DMS79 treated with DMSO at 0.1 percent for 48 hours (cell line): ENCODE measurements around the gene STXBP5.

Experiments
- DNase-seq: peaks from one replicate; lab custom pipeline; 2025; lab: John Stamatoyannopoulos, UW

The STXBP5 gene

DNA sequence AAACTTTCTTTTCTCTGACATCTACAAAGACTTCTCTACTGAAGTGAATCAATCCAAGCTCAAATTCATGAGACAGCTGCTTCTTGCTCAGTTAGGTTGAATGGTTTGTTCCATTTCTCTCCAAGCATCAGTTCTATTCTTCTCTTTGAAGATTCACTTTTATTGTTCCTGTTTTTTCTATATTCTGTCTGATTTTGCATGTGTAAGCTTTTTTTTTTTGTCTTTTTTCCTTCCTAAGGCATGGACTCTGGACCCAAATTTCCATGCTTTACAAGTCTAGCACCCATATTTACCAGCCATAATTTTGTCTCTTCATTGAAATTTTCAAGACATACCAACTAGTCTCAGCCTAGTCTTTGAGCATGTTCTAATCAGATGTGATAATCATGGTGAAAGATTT, 25.9 kb upstream of the STXBP5 start:
- DNase-seq = no peak

DNA sequence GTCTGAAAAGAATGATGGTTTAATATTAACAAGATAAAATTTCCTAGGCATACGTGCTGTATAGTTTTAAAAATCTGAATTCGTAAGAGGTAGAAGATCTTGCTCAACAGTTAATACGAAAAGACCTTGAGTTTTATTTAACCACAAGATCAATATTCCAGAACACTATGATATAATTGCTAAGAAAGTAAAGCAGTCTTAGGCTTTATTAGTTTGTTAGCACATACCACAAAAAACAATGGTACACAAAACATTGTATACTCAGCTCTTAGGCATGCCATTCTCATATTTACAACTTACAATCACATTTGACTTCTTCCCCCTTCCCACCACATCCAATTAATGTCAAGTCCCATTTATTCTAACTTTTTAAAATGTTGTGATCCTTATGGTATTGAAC, 24.4 kb upstream of the STXBP5 start:
- DNase-seq = no peak

DNA sequence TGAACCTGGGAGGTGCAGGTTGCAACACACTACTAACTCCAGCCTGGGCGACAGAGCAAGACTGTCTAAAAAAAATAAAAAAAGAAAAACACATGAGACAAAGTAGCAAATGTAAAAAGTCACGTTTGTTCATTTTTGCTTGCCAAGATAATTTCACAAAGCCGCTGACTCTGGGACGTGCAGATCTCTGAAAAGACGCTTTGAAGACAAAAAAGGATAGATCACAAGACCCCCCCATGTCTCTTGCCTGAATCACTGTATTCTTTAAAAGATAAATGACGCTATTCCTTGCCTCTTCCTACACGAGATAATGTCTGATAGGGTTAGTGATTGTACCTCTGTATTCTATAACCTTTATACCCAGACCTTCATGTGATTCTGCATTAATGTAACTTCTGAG, 23.3 kb upstream of the STXBP5 start:
- no peak for DNase-seq

DNA sequence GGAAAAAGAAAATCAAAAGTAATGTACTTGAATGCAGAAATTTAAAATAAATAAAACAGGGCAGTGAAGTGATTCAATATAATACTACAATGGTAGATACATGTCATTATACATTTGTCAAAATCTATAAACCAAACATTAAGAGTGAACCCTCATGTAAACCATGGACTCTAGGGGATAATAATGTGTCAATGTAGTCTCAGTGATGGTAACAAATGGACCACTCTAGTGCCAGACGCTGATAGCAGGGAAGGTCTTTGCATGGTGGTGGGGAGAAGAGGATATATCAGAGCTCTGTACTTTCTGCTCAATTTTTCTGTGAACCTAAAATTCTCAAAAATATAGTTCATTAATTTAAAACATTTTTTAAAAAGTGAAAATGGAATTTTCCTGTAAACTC, 19.8 kb upstream of the STXBP5 start:
- no peak for DNase-seq

DNA sequence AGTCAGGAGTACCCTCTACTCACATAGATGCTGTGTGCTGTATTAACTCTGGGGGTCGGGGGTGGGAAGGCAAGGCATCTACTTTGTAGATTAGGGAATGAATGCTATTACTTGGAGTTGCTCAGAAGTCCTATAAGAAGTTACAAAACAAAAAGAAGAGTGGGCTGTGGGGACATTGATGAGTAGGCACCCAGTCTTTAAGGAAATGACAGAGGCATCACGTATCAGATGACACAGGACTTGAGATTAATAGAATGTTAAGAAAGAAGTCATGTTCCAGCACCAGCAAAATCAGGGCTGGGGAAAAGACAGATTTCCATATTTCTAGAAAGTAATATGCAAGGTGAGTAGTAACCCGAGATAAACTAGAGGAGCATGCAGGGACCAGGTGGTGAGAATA, 19.0 kb upstream of the STXBP5 start:
- DNase-seq = no peak

DNA sequence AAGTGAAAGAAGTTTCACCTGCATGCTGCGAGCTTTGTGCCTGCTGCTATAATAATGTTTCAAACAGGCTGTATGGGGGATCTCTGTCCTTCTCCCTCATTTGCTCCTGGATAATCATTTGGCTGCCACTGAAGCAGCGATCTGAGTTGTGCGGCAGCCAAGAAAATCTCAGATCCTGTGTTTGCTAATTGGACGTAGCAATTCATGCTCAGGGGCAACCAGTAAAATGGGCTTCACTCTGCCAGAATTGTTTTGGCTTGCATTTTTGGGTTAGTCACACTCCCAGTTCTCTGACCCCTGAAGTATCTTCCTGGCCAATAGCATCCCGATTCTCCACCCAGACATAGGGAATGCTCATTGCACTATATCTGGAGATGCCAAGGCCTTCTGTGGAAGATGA, 13.7 kb upstream of the STXBP5 start:
- no peak for DNase-seq

DNA sequence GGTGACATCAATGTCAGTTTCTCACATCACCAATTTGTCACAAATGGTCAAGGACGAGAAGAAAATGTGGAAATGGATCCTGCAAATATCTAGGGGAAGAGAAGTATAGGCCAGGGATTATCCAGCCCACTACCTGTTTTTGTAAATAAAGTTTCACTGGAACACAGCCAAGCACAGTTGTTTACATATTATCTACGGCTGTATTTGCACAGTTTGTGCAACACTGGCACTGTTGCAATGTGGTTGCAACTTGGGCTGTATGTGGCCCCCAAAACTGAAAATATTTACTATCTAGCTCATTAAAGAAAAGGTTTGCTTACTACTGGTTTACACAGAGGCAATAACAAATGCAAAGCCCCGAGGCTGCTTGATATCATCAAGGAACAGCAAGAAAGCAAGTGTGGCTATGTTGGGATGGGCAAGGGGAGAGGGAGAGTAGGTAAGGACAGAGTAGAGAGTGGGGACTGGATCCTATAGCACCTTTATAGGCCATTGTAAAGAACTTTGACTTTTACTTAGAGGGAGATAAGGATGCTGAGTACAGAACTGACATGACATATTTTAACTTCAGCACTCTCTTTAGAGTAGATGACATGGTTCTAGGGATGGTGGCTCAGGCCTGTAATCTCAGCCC, 11.8 kb upstream of the STXBP5 start:
- DNase-seq = no peak

DNA sequence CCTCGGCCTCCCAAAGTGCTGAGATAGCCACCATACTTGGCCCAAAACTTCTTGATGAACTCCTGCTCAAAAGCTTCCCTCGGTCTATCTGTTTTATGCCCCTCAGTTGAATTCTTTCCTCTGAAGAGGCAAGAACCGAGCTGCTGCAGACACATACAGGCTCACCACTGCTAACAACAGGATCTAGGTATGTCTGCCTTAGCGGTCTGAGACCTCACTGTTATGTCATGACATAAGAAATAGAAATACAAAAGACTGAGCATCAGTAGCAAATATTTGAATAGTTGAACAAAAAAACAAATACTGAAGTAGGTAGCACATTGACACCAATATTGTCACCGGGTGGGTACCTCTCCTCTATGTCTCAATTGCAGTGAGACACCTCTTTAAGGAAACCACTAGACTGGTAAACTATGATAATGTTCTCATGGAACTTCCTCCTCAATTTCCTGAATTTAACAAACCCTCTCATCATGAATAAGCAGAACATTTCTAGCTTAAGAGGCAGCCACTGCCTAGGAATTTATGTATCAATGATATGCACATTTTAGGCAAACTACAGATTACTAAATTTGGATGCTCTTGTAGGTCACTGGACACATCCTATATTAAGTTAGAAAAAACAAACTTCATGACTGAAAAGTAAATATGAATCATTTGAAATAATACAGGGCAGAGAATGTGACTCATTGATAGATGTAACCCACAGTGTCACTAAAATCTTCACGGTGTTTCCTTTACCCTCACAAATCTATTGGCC, 9.4 kb upstream of the STXBP5 start:
- no peak for DNase-seq

DNA sequence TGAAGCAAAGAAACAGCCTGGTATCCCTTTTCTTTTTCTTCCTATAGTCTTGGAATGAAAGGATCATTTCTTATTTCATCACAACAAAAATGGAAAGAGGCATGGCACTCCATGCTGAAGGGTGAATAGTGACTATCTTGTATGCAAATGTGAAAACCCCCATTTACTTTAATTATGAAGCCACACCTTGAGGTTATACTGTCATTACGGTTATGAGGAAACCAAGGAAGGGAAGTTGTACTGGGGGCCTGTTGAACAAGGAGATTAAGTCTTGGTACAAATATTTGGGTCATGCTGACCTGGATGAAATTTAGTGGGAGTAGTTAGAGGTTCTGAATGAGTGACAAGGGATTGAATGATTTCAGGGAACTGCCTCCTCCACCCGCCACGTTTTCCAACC, 8.7 kb upstream of the STXBP5 start:
- no peak for DNase-seq

DNA sequence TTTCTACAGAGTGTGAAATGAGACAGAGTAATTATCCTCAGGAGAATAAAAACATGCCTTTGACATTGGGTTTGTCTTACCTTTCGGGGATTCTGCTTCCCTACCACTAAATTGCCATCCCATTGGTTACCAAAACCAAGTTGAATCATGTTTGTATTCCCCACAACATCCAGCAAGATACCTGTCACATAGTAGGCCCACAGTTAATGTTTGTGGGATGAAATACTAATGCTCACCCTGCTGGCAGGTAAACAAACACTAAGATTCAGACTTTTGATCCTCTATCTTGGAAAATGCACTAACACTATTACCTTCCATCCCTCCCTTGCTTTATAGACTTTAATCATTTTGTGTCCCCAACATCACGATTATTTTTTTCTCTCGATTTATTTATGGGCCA, 8.2 kb upstream of the STXBP5 start:
- no peak for DNase-seq

DNA sequence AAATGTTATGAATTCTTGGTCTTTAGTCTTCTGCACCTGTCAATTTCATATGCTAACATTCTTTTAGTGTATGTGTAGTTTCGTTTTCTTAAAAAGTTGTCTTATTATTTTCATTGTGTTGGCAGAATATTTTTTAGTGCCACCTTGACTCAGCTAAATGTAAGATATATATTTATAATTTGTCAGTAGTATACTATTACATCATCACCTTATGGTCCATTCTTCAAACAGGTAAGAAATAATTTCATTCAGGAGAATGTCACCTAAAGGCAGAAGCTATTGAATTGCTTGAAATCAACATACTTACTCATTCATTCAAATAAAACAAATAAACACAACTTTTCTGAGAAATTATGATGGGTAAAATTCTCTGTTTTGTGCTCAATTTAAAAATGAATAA, 3.5 kb upstream of the STXBP5 start:
- no peak for DNase-seq

DNA sequence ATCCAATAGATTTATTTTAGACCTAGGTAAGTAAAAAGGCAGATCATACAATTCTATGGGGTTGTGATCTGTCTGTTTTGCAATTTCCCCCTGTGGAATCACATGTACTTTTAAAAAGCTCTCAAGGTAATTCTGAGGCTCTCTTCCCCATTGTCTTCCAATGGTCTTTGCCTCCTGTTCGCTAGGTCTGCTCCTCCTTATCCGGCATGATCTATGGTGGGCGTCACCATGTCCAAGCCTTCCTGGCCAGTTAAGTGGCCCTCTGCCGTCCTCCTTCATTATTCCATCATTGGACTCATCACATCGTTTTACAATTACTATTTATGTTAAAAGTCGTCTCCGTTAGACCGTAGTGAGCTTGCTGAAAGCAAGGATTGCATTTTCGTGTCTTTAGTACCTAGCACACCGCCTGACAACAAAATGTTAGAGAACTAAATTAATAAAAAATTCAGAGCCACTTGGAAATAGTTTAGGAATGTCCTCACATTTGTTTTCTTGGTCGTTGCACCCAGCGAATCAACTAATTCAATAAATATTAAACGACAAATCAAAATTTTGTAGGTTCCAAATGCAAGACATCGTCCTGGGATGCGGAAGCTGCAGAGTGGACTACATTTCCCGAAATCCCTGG, 2.2 kb upstream of the STXBP5 start:
- peak; percentile 69 for DNase-seq

DNA sequence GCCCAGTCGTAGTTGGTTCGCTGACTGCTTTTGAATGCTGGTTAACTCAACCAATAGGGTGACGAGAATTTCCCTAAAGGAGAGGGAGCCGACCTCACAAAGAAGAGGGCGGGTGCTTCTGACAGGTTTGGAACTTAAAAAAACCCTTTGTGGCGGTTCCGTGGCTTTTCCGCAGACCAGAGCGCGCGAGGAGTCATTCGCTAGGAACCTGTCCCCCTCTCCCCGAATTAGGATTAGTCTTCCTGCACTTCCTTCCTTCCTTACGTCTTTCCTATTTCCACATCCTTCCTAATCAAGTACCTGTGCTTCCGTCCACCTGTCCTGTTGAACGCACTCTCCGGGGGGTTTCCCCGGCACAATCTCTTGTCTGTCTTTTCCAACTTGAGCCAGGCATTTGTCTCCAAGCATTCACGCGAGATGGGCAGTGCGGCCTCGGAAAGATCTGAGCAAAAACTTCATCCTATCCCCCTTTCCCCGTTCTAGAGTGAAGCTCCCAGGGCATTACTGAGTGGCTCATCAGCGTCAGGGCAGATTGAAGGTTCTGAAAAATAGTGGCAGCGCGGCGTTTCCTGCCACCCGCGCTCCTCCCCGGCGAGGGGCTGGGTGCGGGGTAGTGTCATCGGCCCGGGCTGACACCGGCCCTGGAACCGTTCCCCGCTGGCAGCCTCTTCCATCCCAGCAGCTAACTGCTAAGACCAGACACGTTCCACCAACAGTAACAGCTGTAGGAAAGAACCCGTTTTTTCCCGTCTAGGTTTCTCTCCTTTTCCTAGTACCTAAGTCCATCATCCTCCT, 1.5 kb upstream of the STXBP5 start:
- peak; percentile 96 for DNase-seq

DNA sequence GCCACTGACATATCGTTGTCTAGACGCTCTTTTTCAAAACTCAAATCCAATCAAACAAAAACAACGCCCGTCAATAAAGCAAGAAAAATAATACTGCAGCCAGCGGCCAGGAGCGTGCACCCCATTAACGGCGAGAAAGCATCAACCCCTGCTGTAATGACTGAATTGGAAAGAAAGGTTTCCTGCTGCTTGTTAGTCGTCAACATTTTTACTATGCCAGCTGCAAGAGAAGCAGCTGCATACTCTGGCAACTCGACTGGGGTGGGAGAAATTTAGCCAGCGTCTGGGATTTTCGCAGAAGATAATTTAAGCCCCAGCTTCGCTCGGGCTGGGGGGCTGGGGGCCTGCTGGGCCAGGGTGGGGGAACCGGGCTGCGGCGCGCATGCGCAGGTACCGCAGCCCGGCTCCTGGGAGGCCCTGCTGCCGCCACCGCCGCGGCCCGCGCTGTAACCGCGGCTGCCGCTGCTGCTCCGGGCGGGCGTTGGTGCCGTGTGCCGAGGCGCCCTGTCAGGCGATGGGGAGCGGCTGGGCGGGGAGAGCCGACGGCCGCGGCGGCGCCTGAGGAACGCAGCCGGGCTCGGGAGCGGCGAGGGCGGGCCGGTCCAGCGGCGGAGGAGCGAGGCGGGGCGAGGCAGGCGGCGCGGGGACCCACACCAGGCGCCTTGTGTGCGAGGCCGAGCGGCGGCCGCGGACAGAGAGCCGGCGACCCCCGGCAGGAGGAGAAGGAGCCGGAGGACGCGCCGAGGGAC, 732 bp upstream of the STXBP5 start:
- DNase-seq = peak; percentile 66

DNA sequence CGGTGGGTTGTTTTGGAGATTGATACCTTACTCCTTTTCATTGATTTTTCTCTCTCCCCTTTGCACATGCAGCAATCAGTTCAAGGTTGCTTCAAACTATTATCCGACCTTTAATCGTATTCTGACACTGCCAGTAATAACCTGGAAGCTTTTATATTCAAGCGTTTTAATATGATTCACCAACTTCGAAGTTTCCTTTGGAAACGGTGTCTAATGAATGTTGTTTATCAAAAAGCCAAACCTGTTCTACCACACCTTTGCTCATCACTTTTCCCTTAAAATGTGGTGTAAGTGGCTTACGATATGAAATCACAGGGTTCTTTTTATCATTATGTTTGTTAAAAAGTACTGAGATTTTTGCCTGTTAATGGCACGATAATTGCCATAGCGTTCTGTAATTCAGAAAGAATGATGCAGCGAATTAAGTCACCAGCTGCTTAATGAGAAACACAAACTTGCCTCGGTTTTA, 660 bp downstream of the STXBP5 start:
- DNase-seq = peak; percentile 60

DNA sequence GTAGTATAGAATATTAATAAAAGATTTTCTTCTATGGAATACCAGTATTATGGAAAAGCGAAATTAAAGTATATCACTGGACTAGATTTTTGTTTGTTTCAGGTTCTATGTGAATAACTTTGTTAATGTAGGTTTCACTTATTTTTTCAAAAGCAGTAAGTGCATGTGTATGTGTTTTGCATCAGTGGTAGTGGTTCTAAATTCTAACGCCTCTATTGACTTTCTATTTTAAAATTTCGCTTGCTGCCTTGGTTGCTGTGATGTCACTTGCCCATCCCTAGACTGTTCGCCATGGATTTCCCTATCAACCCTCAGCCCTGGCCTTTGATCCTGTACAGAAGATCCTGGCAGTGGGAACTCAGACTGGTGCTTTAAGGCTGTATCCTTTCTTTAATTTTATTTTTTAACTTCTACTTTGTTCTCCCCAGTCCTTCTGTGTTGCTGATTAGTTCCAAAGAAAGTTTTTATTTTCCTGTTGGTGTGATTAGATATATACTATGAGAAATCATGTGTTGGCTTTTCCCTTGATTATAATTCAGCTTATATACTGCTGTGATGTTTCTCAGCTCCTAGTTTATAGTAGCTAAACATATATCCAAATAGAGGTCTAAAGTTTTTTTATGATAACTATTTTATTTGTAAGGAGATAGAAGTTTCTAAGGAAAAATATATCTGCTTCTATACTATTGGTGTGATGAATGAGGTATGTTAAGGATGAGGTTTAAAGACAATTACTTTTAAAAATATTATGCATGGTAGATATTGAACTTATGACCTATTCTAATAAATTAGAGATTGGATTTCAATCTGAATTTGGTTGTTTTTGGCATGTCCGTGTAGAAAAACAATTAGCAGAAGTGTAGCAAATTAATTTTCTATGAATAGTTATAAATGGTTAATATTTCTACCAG, 1.7 kb downstream of the STXBP5 start:
- DNase-seq = peak; percentile 21

DNA sequence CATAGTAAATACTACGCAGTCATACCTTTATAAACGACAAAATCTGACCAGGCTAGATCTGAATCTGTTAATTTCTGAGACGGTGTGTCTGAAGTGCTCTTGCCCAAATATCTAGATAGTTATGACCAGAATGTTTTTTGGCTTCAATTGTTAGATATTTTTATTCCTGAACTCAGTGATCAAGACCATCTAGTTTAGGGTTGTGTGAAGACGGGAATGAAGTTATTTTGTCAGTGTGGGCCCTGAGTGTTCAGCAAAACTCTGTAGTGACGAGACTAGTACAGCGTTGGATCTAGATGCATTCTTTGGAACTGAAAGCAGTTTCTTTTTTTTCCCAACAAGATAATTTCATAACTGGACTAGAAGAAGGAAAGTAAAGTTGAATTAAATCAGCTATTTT, 3.1 kb downstream of the STXBP5 start:
- DNase-seq = no peak

DNA sequence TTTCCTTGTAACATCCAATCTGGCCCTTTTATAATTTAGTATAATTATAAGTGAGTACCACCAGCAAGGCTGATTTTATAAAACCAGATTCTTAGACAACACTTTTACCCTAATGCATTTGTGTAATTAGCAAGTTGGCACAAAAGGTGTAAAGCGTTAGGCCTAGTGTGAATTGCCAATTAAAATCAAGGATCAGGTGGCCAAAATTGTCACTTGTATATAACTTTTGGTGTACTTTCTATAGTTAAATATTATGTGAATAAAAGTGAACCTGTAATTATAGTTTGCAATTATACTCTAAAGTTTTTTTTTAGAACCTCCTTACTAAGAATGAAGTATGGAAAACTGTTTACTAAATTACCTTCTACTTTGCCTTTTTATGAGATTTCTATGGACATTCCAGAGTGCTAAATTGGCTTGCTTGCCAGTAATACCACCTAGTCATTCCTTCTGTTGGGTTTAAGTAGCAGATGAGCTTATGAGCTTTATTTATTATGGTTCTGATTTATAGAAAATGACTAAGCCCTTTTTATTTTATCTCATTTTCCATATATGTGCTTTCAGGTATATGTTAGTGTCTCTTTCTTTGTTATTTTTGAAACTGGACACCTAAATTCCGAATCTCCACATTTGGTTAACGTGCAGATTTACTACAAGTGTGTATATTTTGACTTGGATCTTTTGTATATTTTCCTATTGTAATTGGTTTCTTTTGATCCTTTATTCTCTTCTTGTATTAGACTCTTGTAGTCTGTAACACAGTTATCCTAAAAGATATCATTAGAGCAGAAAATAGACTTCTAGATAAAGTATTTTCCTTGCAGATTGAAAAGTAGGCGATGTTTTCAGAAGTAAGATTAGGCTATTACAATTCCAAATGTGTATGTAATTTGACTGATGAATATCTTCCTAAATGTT, 3.9 kb downstream of the STXBP5 start:
- DNase-seq = no peak

DNA sequence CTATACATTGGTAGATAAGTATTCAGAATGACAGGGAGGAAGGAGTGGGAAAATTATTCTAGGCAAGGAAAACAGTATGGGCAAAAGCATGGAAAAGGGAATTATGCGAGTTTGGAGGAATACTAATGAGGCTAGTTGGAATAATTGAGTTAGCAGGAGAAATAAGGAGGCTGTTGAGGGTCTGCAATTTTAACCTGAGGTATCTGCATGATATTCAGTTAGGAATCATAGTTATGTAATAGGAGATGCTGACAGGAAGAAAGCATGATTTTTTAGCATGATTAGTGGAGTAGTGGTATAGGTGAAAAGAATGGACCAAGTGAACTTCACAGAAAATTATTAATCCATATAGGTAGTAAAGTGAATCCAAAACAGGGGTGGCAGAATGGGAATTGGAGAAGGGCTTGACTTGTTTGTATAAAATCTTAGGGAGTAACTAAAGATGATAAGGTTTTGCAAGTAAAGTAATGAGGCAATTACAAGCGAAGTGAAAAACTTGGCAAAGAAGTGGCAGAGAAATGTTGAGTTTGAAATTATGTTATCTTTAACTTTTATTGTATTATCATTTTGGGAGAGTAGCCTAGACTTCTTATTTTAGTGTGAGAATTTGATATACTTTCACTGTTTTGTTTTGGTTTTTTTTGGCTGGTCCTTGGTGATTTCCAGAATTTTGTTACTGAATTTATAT, 5.7 kb downstream of the STXBP5 start:
- DNase-seq = no peak
